HEK293 (cell line): ENCODE measurements around the gene SZT2.

Experiments
- EGR2 ChIP-seq: fragments of 450-650 bp; formaldehyde crosslinking; IDR thresholded peaks from 2 replicates; pipeline ENCODE4 v1.5.1; 2016; ENCODE audit warnings: low read depth, missing biosample characterization, missing genetic modification characterization
- GLI2 ChIP-seq: fragments of 450-650 bp; formaldehyde crosslinking; IDR thresholded peaks from 2 replicates; pipeline ENCODE4; 2017; ENCODE audit warnings: missing biosample characterization, missing genetic modification characterization, low read depth, borderline replicate concordance
- GLIS2 ChIP-seq: fragments of 450-650 bp; formaldehyde crosslinking; IDR thresholded peaks from 2 replicates; pipeline ENCODE4 v1.5.1; 2016; ENCODE audit warnings: missing biosample characterization, missing genetic modification characterization
- IKZF3 ChIP-seq: fragments of 450-650 bp; IDR thresholded peaks from 2 replicates; pipeline ENCODE4 v1.5.0; 2018; ENCODE audit warnings: missing biosample characterization, mild to moderate bottlenecking, missing genetic modification characterization, moderate library complexity
- KLF1 ChIP-seq: fragments of 450-650 bp; formaldehyde crosslinking; IDR thresholded peaks from 2 replicates; pipeline ENCODE4 v1.5.1; 2016; ENCODE audit warnings: missing biosample characterization, missing genetic modification characterization
- KLF9 ChIP-seq: fragments of 450-650 bp; formaldehyde crosslinking; IDR thresholded peaks from 2 replicates; pipeline ENCODE4 v1.5.1; 2016; ENCODE audit warnings: missing biosample characterization, missing genetic modification characterization, low read depth
- PATZ1 ChIP-seq: fragments of 450-650 bp; formaldehyde crosslinking; IDR thresholded peaks from 2 replicates; pipeline ENCODE4 v1.5.1; 2016; ENCODE audit warnings: missing biosample characterization, missing genetic modification characterization
- PBX3 ChIP-seq: sonication (generic); formaldehyde crosslinking; IDR thresholded peaks from 2 replicates; pipeline ENCODE4 v1.8.1; 2022; ENCODE audit warnings: mild to moderate bottlenecking, moderate library complexity, missing genetic modification reagents
- SCRT1 ChIP-seq: fragments of 450-650 bp; formaldehyde crosslinking; IDR thresholded peaks from 2 replicates; pipeline ENCODE4 v1.5.1; 2016; ENCODE audit warnings: missing biosample characterization, missing genetic modification characterization, borderline replicate concordance
- SCRT2 ChIP-seq: fragments of 450-650 bp; formaldehyde crosslinking; IDR thresholded peaks from 2 replicates; pipeline ENCODE4 v1.5.1; 2016; ENCODE audit warnings: missing biosample characterization, missing genetic modification characterization
- SETDB1 ChIP-seq: IDR thresholded peaks from one replicate; pipeline ENCODE4 v1.6.1; 2017; ENCODE audit warnings: mild to moderate bottlenecking, low read length, moderate library complexity, mixed read lengths; ENCODE audit not compliant: insufficient read length
- TRIM28 ChIP-seq: IDR thresholded peaks from 2 replicates; pipeline ENCODE4 v1.6.1; 2011; ENCODE audit warnings: low read length, control low read depth, borderline replicate concordance
- ZBTB1 ChIP-seq: fragments of 450-650 bp; formaldehyde crosslinking; IDR thresholded peaks from 2 replicates; pipeline ENCODE4 v1.5.1; 2016; ENCODE audit warnings: missing biosample characterization, missing genetic modification characterization
- ZBTB49 ChIP-seq: fragments of 450-650 bp; formaldehyde crosslinking; IDR thresholded peaks from 2 replicates; pipeline ENCODE4 v1.5.1; 2016; ENCODE audit warnings: missing biosample characterization, missing genetic modification characterization, low read depth
- ZEB2 ChIP-seq: fragments of 450-650 bp; formaldehyde crosslinking; IDR thresholded peaks from 2 replicates; pipeline ENCODE4 v1.5.1; 2016; ENCODE audit warnings: missing biosample characterization, missing genetic modification characterization
- ZNF112 ChIP-seq: fragments of 450-650 bp; formaldehyde crosslinking; IDR thresholded peaks from 2 replicates; pipeline ENCODE4 v1.5.0; 2017; ENCODE audit warnings: missing biosample characterization, missing genetic modification characterization
- ZNF121 ChIP-seq: fragments of 450-650 bp; formaldehyde crosslinking; IDR thresholded peaks from 2 replicates; pipeline ENCODE4 v1.5.1; 2016; ENCODE audit warnings: missing biosample characterization, missing genetic modification characterization
- ZNF140 ChIP-seq: fragments of 450-650 bp; formaldehyde crosslinking; IDR thresholded peaks from 2 replicates; pipeline ENCODE4 v1.5.1; 2016; ENCODE audit warnings: missing biosample characterization, missing genetic modification characterization
- ZNF169 ChIP-seq: fragments of 450-650 bp; formaldehyde crosslinking; IDR thresholded peaks from 2 replicates; pipeline ENCODE4 v1.5.1; 2016; ENCODE audit warnings: missing biosample characterization, missing genetic modification characterization
- ZNF221 ChIP-seq: fragments of 450-650 bp; formaldehyde crosslinking; IDR thresholded peaks from 2 replicates; pipeline ENCODE4 v1.5.1; 2017; ENCODE audit warnings: missing biosample characterization, missing genetic modification characterization, borderline replicate concordance
- ZNF24 ChIP-seq: fragments of 450-650 bp; formaldehyde crosslinking; IDR thresholded peaks from 2 replicates; pipeline ENCODE4 v1.5.1; 2016; ENCODE audit warnings: missing biosample characterization, missing genetic modification characterization
- ZNF274 ChIP-seq, 2 experiments: fragments of 200-500 bp in 1 of 2; fragments of 450-650 bp in 1 of 2; sonication (Bioruptor generic) in 1 of 2; formaldehyde crosslinking in 1 of 2; IDR thresholded peaks; 2 replicates each; pipeline versions ENCODE4 v1.5.1 to v1.6.1; 2014 to 2016; ENCODE audit warnings: borderline replicate concordance in 1 of 2, inconsistent platforms in 1 of 2, low read length in 1 of 2, missing biosample characterization in 1 of 2, missing genetic modification characterization in 1 of 2
- ZNF341 ChIP-seq: fragments of 450-650 bp; formaldehyde crosslinking; IDR thresholded peaks from 2 replicates; pipeline ENCODE4; 2016; ENCODE audit warnings: low read depth, missing biosample characterization, missing genetic modification characterization
- ZNF37A ChIP-seq: fragments of 450-650 bp; IDR thresholded peaks from 2 replicates; pipeline ENCODE4 v1.5.1; 2018; ENCODE audit warnings: missing biosample characterization, missing genetic modification characterization
- ZNF423 ChIP-seq: fragments of 450-650 bp; formaldehyde crosslinking; IDR thresholded peaks from 2 replicates; pipeline ENCODE4 v1.5.1; 2016; ENCODE audit warnings: missing biosample characterization, missing genetic modification characterization
- ZNF48 ChIP-seq: fragments of 450-650 bp; formaldehyde crosslinking; IDR thresholded peaks from 2 replicates; pipeline ENCODE4 v1.5.1; 2016; ENCODE audit warnings: missing biosample characterization, missing genetic modification characterization
- ZNF530 ChIP-seq: fragments of 450-650 bp; formaldehyde crosslinking; IDR thresholded peaks from 2 replicates; pipeline ENCODE4 v1.5.1; 2016; ENCODE audit warnings: low read depth, missing biosample characterization, missing genetic modification characterization
- ZNF580 ChIP-seq: fragments of 450-650 bp; formaldehyde crosslinking; IDR thresholded peaks from 2 replicates; pipeline ENCODE4 v1.5.1; 2016; ENCODE audit warnings: missing biosample characterization, missing genetic modification characterization
- ZNF621 ChIP-seq: fragments of 450-650 bp; formaldehyde crosslinking; IDR thresholded peaks from 2 replicates; pipeline ENCODE4 v1.5.1; 2017; ENCODE audit warnings: missing biosample characterization, missing genetic modification characterization
- ZNF623 ChIP-seq: fragments of 450-650 bp; formaldehyde crosslinking; IDR thresholded peaks from 2 replicates; pipeline ENCODE4 v1.5.1; 2016; ENCODE audit warnings: missing biosample characterization, missing genetic modification characterization
- ZNF658 ChIP-seq: fragments of 450-650 bp; formaldehyde crosslinking; IDR thresholded peaks from 2 replicates; pipeline ENCODE4; 2016; ENCODE audit warnings: missing biosample characterization, missing genetic modification characterization
- ZNF664 ChIP-seq: fragments of 450-650 bp; formaldehyde crosslinking; IDR thresholded peaks from 2 replicates; pipeline ENCODE4 v1.5.1; 2016; ENCODE audit warnings: missing biosample characterization, missing genetic modification characterization
- ZNF776 ChIP-seq: fragments of 450-650 bp; formaldehyde crosslinking; IDR thresholded peaks from 2 replicates; pipeline ENCODE4 v1.5.0; 2017; ENCODE audit warnings: missing biosample characterization, missing genetic modification characterization, borderline replicate concordance
- ZNF785 ChIP-seq: fragments of 450-650 bp; formaldehyde crosslinking; IDR thresholded peaks from 2 replicates; pipeline ENCODE4 v1.5.1; 2016; ENCODE audit warnings: missing biosample characterization, missing genetic modification characterization
- ZNF792 ChIP-seq: fragments of 450-650 bp; formaldehyde crosslinking; IDR thresholded peaks from 2 replicates; pipeline ENCODE4 v1.5.1; 2016; ENCODE audit warnings: missing biosample characterization, missing genetic modification characterization
- ZNF843 ChIP-seq: fragments of 450-650 bp; formaldehyde crosslinking; IDR thresholded peaks from 2 replicates; pipeline ENCODE4 v1.5.1; 2016; ENCODE audit warnings: missing biosample characterization, missing genetic modification characterization
- ZSCAN23 ChIP-seq: fragments of 450-650 bp; formaldehyde crosslinking; IDR thresholded peaks from 2 replicates; pipeline ENCODE4 v1.5.1; 2016; ENCODE audit warnings: missing biosample characterization, missing genetic modification characterization

Gene SZT2

GRCh38 chr1:43367904-43368645 is 21.6 kb upstream of the SZT2 start, which contains the start of gene ELOVL1 (continued):
- TF ChIP-seq ZNF623 (tag by site-specific recombination): no peak
- TF ChIP-seq ZNF37A (tag by site-specific recombination): no peak
- TF ChIP-seq KLF1 (tag by site-specific recombination): no peak
- TF ChIP-seq IKZF3: peak; percentile 69
- peak; percentile 61; the same call in 1 of the 2 replicates for TF ChIP-seq SCRT1 (tag by site-specific recombination)
- no peak for TF ChIP-seq ZNF664 (tag by site-specific recombination)
- TF ChIP-seq EGR2 (tag by site-specific recombination): no peak
- no peak for TF ChIP-seq ZBTB49
- peak; percentile 73; the same call in 1 of the 2 replicates for TF ChIP-seq ZNF24 (tag by site-specific recombination)
- peak; percentile 81 for TF ChIP-seq PATZ1
- TF ChIP-seq ZNF423 (tag by site-specific recombination): 0 out of 2 replicates have a peak, but pooled peaks have one; percentile 39
- TF ChIP-seq ZNF530 (tag by site-specific recombination): no peak
- TF ChIP-seq ZNF112 (tag by site-specific recombination): no peak
- TF ChIP-seq SCRT2 (tag by site-specific recombination): peak; percentile 71
- TF ChIP-seq ZNF785 (tag by site-specific recombination): no peak
- peak; percentile 78 for TF ChIP-seq ZNF341 (tag by site-specific recombination)
- TF ChIP-seq PBX3 (CRISPR knock-in tag): peak; percentile 54; the same call in 1 of the 2 replicates
- no peak for TF ChIP-seq ZBTB1 (tag by site-specific recombination)
- no peak for TF ChIP-seq ZNF140 (tag by site-specific recombination)
- TF ChIP-seq ZNF221: no peak
- TF ChIP-seq ZSCAN23 (tag by site-specific recombination): 0 out of 2 replicates have a peak, but pooled peaks have one; percentile 77
- TF ChIP-seq ZNF621: no peak
- no peak for TF ChIP-seq ZNF48
- peak; percentile 69; the same call in 1 of the 2 replicates for TF ChIP-seq ZNF580 (tag by site-specific recombination)
- no peak for TF ChIP-seq ZNF169 (tag by site-specific recombination)
- no peak for TF ChIP-seq SETDB1
- peak; percentile 66; the same call in 1 of the 2 replicates for TF ChIP-seq ZEB2 (tag by site-specific recombination)
- TF ChIP-seq GLIS2: peak; percentile 96
- peak; percentile 89 for TF ChIP-seq TRIM28
- TF ChIP-seq ZNF121: peak; percentile 89
- TF ChIP-seq ZNF792 (tag by site-specific recombination): no peak
- TF ChIP-seq ZNF274 (IDR thresholded peaks at IDR 0.05; ENCODE audit: low read length): no peak
- TF ChIP-seq ZNF274 (tag by site-specific recombination; IDR thresholded peaks at IDR 0.05; ENCODE audit: borderline replicate concordance): no peak
- no peak; the same call in none of the 2 replicates for TF ChIP-seq KLF9 (tag by site-specific recombination)
- 0 out of 2 replicates have a peak, but pooled peaks have one; percentile 31 for TF ChIP-seq ZNF843 (tag by site-specific recombination)
- no peak for TF ChIP-seq ZNF658
- no peak for TF ChIP-seq ZNF776 (tag by site-specific recombination)
- no peak for TF ChIP-seq GLI2 (tag by site-specific recombination)
